Measurements from ENCODE around the gene SURF1.

DNA sequence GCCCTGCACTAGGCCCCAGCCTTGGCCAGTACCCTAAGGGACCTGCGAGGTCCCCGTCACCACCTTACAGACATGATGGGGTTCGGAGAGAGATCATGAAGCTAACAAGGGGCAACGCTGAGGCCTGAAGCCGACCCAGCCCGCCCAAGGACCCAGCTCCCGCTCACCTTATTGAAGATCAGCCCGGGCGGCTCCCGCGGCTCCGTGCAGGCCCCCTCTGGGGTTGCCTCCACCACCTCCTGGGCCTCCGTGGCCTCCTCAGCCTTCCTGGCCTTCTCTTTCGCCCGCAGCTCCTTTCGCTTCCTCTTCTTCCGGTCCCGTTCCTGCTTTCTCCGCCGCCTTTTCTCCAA lies 23.9 kb downstream of the SURF1 start:
- TF ChIP-seq, protein P1, sequence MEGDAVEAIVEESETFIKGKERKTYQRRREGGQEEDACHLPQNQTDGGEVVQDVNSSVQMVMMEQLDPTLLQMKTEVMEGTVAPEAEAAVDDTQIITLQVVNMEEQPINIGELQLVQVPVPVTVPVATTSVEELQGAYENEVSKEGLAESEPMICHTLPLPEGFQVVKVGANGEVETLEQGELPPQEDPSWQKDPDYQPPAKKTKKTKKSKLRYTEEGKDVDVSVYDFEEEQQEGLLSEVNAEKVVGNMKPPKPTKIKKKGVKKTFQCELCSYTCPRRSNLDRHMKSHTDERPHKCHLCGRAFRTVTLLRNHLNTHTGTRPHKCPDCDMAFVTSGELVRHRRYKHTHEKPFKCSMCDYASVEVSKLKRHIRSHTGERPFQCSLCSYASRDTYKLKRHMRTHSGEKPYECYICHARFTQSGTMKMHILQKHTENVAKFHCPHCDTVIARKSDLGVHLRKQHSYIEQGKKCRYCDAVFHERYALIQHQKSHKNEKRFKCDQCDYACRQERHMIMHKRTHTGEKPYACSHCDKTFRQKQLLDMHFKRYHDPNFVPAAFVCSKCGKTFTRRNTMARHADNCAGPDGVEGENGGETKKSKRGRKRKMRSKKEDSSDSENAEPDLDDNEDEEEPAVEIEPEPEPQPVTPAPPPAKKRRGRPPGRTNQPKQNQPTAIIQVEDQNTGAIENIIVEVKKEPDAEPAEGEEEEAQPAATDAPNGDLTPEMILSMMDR (IDR thresholded peaks at IDR 0.05) = no peak
- TF ChIP-seq EP300 (IDR thresholded peaks at IDR 0.05) = no peak
- TF ChIP-seq POLR2A (IDR thresholded peaks at IDR 0.05; ENCODE audit: low read depth) = no peak

All from esophagus muscularis mucosa (tissue), 4 donors.